Esophagus muscularis mucosa (tissue), 4 donors: ENCODE results near the gene NFATC1. TPM values are rescaled to one million over a fixed set of nuclear protein-coding genes. Genes with fewer than 3 reads are reported as not detected.

Source experiments
- DNase-seq: peaks from one replicate; pipeline ENCODE4 v3.0.0-alpha.2; 2017; ENCODE audit errors: extremely low spot score
- H3K27ac ChIP-seq, 4 donors: fragments of 200-600 bp; sonication (generic); replicated peaks in 1 of 4; 1 replicate in 3 of 4; 2 replicates in 1 of 4; pipeline ENCODE4 v1.5.1; 2016 to 2019; ENCODE audit warnings: mild to moderate bottlenecking in 1 of 4
- H3K27me3 ChIP-seq, 4 donors: fragments of 200-600 bp; sonication (generic); one replicate each; pipeline versions ENCODE4 v1.5.1 to v1.6.0; 2016 to 2019
- H3K36me3 ChIP-seq, 4 donors: fragments of 200-600 bp; sonication (generic); one replicate each; pipeline ENCODE4 v1.5.1; 2016 to 2019
- H3K4me1 ChIP-seq, 4 donors: fragments of 200-600 bp; sonication (generic); one replicate each; pipeline ENCODE4 v1.5.1; 2016 to 2019
- H3K4me3 ChIP-seq, 4 donors: fragments of 200-600 bp; sonication (generic); 1 replicate in 2 of 4; 2 replicates in 2 of 4; pipeline ENCODE4 v1.5.1; 2016 to 2019; ENCODE audit warnings: mild to moderate bottlenecking in 4 of 4, moderate library complexity in 1 of 4
- H3K9me3 ChIP-seq, 4 donors: fragments of 200-600 bp; sonication (generic); 1 replicate in 3 of 4; 2 replicates in 1 of 4; pipeline ENCODE4 v1.5.1; 2016 to 2019
- CTCF ChIP-seq, 3 experiments: fragments of 200-600 bp in 2 of 3; fragments of 450-650 bp in 1 of 3; sonication (generic) in 2 of 3; IDR thresholded peaks; one replicate each; pipeline ENCODE4 v1.5.1; 2017 to 2019; ENCODE audit warnings: antibody characterized with exemption in 3 of 3, mild to moderate bottlenecking in 2 of 3, moderate library complexity in 1 of 3
- EP300 ChIP-seq: sonication (generic); formaldehyde crosslinking; IDR thresholded peaks from one replicate; pipeline ENCODE4 v1.6.1; 2017; ENCODE audit warnings: antibody characterized with exemption
- POLR2A ChIP-seq: fragments of 450-650 bp; IDR thresholded peaks from one replicate; pipeline ENCODE4 v1.6.1; 2017; ENCODE audit warnings: antibody characterized with exemption, moderate library complexity, mild to moderate bottlenecking, low read depth
- POLR2AphosphoS5 ChIP-seq, 2 donors: sonication (generic); formaldehyde crosslinking; IDR thresholded peaks; one replicate each; pipeline ENCODE4 v1.6.1; 2017; ENCODE audit warnings: antibody characterized with exemption in 2 of 2
- WGBS: methylation state at CpG from one replicate; pipeline ENCODE4 v1.1.5; 2018; 5-methylcytosine and 5-hydroxymethylcytosine counted together
- intact Hi-C: fragments of 100-400 bp; cut with DNase I; formaldehyde crosslinking; loops from one replicate; pipeline ENCODE4 v1.15.1; 2023
- total RNA-seq, 4 donors: library from RNA; depleted of rRNA; stranded (reverse); fragments of >200 nt; gene quantifications; one replicate each; pipeline versions ENCODE4 v1.1.0 to v1.2.1, GENCODE V29; 2016

Gene NFATC1
- total RNA-seq, 4 donors from 2014 or later = 15.0 to 22.0 (median 17.8) TPM

GRCh38 chr18:79524181-79525078 is 128.7 kb downstream of the NFATC1 start:
- Histone ChIP-seq H3K36me3 (peaks cover 0 to 24% (median 16%) of the 10 kb centered on the region in 4 donors), H3K27ac (no peak overlapping the region), H3K27me3 (no peaks in the 10 kb centered on the region), H3K4me3 (no peak overlapping the region), H3K9me3 (no peaks in the 10 kb centered on the region), H3K4me1 (peaks cover 15 to 27% (median 19%) of the 10 kb centered on the region in 4 donors)
- TF ChIP-seq CTCF (IDR thresholded peaks at IDR 0.05) (no peak), POLR2A (no peak), POLR2AphosphoS5 (IDR thresholded peaks at IDR 0.05) (no peak), EP300 (no peak)
- WGBS = 85% methylated on average over 32 of the region's 63 CpGs
- DNase-seq = no peak
- intact Hi-C loops = no loop called here

- no peak for DNase-seq
- H3K9me3 ChIP-seq = no peaks in the 10 kb centered on the region
- H3K4me1 ChIP-seq = peaks cover 15 to 19% (median 16%) of the 10 kb centered on the region in 4 donors
- peaks cover 0 to 30% (median 23%) of the 10 kb centered on the region in 4 donors for H3K36me3 ChIP-seq
- TF ChIP-seq EP300 (no peak), CTCF (IDR thresholded peaks at IDR 0.05) (no peak), POLR2AphosphoS5 (IDR thresholded peaks at IDR 0.05) (peak; percentile 7 to 51), POLR2A (no peak)
- H3K4me3 ChIP-seq = peak overlapping the region; percentile 4 to 24 (median 11)
- H3K27ac ChIP-seq = peak overlapping the region in 3 of 4 donors; percentile 1 to 36 (median 3)
- H3K27me3 ChIP-seq = peaks cover 0 to 2% (median 0%) of the 10 kb centered on the region in 4 donors
- 56% methylated on average over 31 of the region's 39 CpGs for WGBS
- intact Hi-C loops = no loop called here
Observed at GRCh38 chr18:79525556-79526467, 130.1 kb downstream of the NFATC1 start.

- Histone ChIP-seq H3K27me3 (peaks cover 0 to 11% (median 0%) of the 10 kb centered on the region in 4 donors), H3K27ac (peak overlapping the region in 2 of 4 donors; percentile 1 to 36), H3K4me1 (peaks cover 15 to 19% (median 16%) of the 10 kb centered on the region in 4 donors), H3K9me3 (no peaks in the 10 kb centered on the region), H3K36me3 (peaks cover 0 to 30% (median 23%) of the 10 kb centered on the region in 4 donors), H3K4me3 (no peak overlapping the region)
- 81% methylated on average over 40 of the region's 44 CpGs for WGBS
- intact Hi-C loops = no loop called here
- no peak for DNase-seq
- TF ChIP-seq POLR2AphosphoS5 (IDR thresholded peaks at IDR 0.05) (no peak), CTCF (IDR thresholded peaks at IDR 0.05) (no peak), POLR2A (no peak), EP300 (no peak)
Observed at GRCh38 chr18:79526468-79527460, 131.0 kb downstream of the NFATC1 start.
